GM12892 (cell line): ENCODE data around the gene BST2.

Source experiments
- POLR2A ChIP-seq: IDR thresholded peaks from 2 replicates; pipeline ENCODE4 v1.6.1; 2011; ENCODE audit warnings: low read depth, low read length, control low read depth
- TAF1 ChIP-seq: IDR thresholded peaks from 2 replicates; pipeline ENCODE4 v1.6.1; 2011; ENCODE audit warnings: low read depth, mild to moderate bottlenecking, control low read depth, low read length, borderline replicate concordance

GRCh38 chr19:17429641-17430113 is 24.2 kb upstream of the BST2 start:
- TF ChIP-seq POLR2A (no peak), TAF1 (no peak)
